ENCODE results near the gene MCM3.

The MCM3 gene

DNA sequence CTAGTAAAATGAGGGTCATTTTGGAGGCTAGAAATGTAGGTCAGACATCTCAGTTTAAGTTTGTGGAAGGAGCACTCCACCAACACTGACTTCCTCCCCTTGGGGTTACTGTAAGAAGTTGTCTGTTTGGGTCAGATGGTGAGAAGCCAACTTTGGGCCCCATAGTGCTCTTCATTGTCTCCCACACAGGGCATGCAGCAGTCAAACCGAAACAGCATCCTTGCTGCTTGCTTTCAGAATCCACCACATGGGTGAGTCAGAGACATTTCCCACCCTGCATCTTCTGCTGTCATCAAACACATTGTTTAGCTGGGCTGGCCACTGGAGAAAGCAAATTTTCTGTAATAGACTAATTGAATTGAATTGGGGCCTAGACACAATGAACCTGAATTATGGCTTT is 57.0 kb downstream of the MCM3 start:
- H3F3A ChIP-seq (ENCODE audit: control insufficient read depth, insufficient read depth) = no peaks in the 10 kb centered on the region
- peaks cover 7% of the 10 kb centered on the region; the same call in 1 of the 2 replicates for H3K27me3 ChIP-seq (ENCODE audit: control insufficient read depth, low read length)
- no peaks in the 10 kb centered on the region for H3K79me2 ChIP-seq (ENCODE audit: control insufficient read depth, low read length)
- no peaks in the 10 kb centered on the region for H3K9me3 ChIP-seq (ENCODE audit: control insufficient read depth, insufficient read depth, low read length)
- H3K27ac ChIP-seq (ENCODE audit: low read depth, low read length) = no peak overlapping the region
- no peak overlapping the region for H3K4me3 ChIP-seq (ENCODE audit: low read length)
- no peaks in the 10 kb centered on the region for H3K9me2 ChIP-seq (replicated peaks; ENCODE audit: control insufficient read depth, low read length)
- no peaks in the 10 kb centered on the region for H4K20me1 ChIP-seq (ENCODE audit: control insufficient read depth, insufficient read depth, low read depth, low read length)
- H3K4me1 ChIP-seq (ENCODE audit: control insufficient read depth, low read length) = no peaks in the 10 kb centered on the region
- no peak overlapping the region for H3K4me2 ChIP-seq (ENCODE audit: low read length)
- no peak for TF ChIP-seq EZH2phosphoT487 (IDR thresholded peaks at IDR 0.05; ENCODE audit: borderline replicate concordance, low read length)
- TF ChIP-seq, protein P1, sequence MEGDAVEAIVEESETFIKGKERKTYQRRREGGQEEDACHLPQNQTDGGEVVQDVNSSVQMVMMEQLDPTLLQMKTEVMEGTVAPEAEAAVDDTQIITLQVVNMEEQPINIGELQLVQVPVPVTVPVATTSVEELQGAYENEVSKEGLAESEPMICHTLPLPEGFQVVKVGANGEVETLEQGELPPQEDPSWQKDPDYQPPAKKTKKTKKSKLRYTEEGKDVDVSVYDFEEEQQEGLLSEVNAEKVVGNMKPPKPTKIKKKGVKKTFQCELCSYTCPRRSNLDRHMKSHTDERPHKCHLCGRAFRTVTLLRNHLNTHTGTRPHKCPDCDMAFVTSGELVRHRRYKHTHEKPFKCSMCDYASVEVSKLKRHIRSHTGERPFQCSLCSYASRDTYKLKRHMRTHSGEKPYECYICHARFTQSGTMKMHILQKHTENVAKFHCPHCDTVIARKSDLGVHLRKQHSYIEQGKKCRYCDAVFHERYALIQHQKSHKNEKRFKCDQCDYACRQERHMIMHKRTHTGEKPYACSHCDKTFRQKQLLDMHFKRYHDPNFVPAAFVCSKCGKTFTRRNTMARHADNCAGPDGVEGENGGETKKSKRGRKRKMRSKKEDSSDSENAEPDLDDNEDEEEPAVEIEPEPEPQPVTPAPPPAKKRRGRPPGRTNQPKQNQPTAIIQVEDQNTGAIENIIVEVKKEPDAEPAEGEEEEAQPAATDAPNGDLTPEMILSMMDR (IDR thresholded peaks at IDR 0.05; ENCODE audit: low read depth, low read length, poor library complexity, severe bottlenecking) = no peak
- H3K36me3 ChIP-seq (ENCODE audit: control insufficient read depth, low read length) = no peaks in the 10 kb centered on the region

DNA sequence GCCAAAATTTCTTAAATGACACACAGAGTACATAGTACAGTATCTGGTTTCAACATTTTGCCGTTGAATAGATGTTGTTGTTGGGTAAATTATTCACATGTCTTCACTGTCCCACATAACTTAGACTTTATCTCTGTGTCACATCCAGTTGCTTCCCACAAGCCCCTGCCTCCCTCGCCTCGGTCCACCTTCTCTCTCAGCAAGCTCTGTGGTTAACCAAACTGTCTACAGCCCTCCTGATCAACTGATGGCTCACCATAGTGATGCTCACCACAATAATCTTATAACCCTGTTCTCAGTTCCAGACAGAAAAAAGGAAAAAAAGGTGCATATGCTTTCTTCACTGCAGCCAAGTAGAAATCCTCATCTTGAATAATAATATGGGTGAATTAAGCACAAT is 63.2 kb downstream of the MCM3 start:
- H3K9me2 ChIP-seq (replicated peaks; ENCODE audit: control insufficient read depth, low read length) = no peaks in the 10 kb centered on the region
- no peaks in the 10 kb centered on the region for H4K20me1 ChIP-seq (ENCODE audit: control insufficient read depth, insufficient read depth, low read depth, low read length)
- H3K9me3 ChIP-seq (ENCODE audit: control insufficient read depth, insufficient read depth, low read length) = no peaks in the 10 kb centered on the region
- no peaks in the 10 kb centered on the region for H3K4me1 ChIP-seq (ENCODE audit: control insufficient read depth, low read length)
- H3F3A ChIP-seq (ENCODE audit: control insufficient read depth, insufficient read depth) = no peaks in the 10 kb centered on the region
- no peak overlapping the region for H3K27ac ChIP-seq (ENCODE audit: low read depth, low read length)
- no peaks in the 10 kb centered on the region for H3K79me2 ChIP-seq (ENCODE audit: control insufficient read depth, low read length)
- TF ChIP-seq EZH2phosphoT487 (IDR thresholded peaks at IDR 0.05; ENCODE audit: borderline replicate concordance, low read length) = no peak
- TF ChIP-seq, protein P1 (IDR thresholded peaks at IDR 0.05; ENCODE audit: low read depth, low read length, poor library complexity, severe bottlenecking) = no peak
- no peak overlapping the region for H3K4me2 ChIP-seq (ENCODE audit: low read length)
- H3K4me3 ChIP-seq (ENCODE audit: low read length) = no peak overlapping the region
- peaks cover 9% of the 10 kb centered on the region; the same call in 1 of the 2 replicates for H3K27me3 ChIP-seq (ENCODE audit: control insufficient read depth, low read length)
- H3K36me3 ChIP-seq (ENCODE audit: control insufficient read depth, low read length) = no peaks in the 10 kb centered on the region

DNA sequence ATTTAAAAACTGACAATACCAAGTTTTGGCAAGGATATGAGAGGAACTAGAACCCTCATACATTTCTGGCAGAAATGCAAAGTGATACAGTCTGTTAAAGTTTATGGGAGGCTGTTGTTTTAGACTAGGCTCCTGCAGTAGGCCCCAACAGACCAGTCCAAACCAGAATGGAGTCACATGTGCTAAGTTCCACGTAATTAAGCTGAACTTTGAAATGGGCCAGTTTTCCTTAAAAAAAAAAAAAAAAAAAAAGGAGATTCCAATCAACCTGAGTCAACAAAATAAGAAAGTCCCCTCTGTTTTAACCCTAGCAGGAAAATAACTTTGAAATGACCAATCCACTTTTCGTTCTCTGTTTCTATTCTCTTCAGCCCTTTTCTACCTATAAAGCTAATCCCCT is 66.8 kb downstream of the MCM3 start:
- no peaks in the 10 kb centered on the region for H3K9me3 ChIP-seq (ENCODE audit: control insufficient read depth, insufficient read depth, low read length)
- TF ChIP-seq, protein P1 (IDR thresholded peaks at IDR 0.05; ENCODE audit: low read depth, low read length, poor library complexity, severe bottlenecking) = no peak
- no peak for TF ChIP-seq EZH2phosphoT487 (IDR thresholded peaks at IDR 0.05; ENCODE audit: borderline replicate concordance, low read length)
- no peaks in the 10 kb centered on the region for H4K20me1 ChIP-seq (ENCODE audit: control insufficient read depth, insufficient read depth, low read depth, low read length)
- H3K36me3 ChIP-seq (ENCODE audit: control insufficient read depth, low read length) = no peaks in the 10 kb centered on the region
- H3K4me1 ChIP-seq (ENCODE audit: control insufficient read depth, low read length) = no peaks in the 10 kb centered on the region
- no peaks in the 10 kb centered on the region for H3K9me2 ChIP-seq (replicated peaks; ENCODE audit: control insufficient read depth, low read length)
- no peaks in the 10 kb centered on the region for H3K79me2 ChIP-seq (ENCODE audit: control insufficient read depth, low read length)
- H3K27ac ChIP-seq (ENCODE audit: low read depth, low read length) = no peak overlapping the region
- no peak overlapping the region for H3K4me2 ChIP-seq (ENCODE audit: low read length)
- 0 out of 2 replicates have a peak, but pooled peaks cover 10% of the 10 kb centered on the region for H3K27me3 ChIP-seq (ENCODE audit: control insufficient read depth, low read length)
- H3K4me3 ChIP-seq (ENCODE audit: low read length) = no peak overlapping the region
- H3F3A ChIP-seq (ENCODE audit: control insufficient read depth, insufficient read depth) = no peaks in the 10 kb centered on the region

Measured in DOHH2 (cell line).